ENCODE data around the gene TEX29.

Gene TEX29

DNA sequence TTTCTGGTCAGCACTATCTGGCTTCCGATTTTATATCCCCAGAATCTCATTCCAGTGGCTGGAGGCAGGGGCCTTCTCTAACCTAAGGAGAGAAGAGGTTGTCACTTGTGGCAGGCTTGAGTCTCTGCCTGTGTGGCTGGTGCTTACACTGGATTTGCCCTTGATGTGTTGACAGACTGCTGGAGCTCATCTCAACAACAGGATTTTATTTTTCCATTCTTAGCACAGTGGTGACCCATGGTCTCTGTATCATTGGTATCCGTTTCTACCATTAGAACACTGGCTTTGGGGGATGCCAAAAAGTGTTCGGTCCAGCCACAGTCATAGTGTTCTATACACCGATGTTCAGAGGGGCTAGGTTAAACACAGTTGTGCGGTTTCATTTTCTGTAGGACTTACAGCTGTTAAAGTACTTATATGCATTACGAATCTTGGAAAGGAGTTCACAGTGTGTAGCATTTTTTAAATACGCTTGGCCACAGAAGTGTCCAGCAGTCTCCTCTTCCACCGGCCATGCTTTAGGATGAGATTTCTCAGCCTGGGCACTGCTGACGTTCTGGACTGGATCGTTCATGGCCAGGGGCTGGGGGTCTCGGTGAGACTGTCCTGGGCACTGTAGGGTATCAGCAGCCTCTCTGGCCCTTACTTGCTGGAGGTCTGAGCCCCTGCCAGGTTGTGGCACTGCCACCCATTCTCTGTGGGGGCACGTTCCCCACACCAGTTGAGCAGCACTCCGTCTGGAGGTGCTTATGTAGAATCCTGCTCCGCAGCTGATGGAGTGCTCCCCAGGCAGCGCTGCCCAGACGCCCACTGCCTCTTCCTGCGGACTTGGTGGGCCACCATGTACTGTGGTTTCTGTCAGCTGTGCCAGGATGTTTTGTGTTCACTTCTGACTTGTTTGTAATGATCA lies 41.4 kb upstream of the TEX29 start:
- Histone ChIP-seq H2AFZ (ENCODE audit: low read depth, low read length, severe bottlenecking) (no peak overlapping the region), H4K20me1 (ENCODE audit: low read depth, low read length) (no peaks in the 10 kb centered on the region)

DNA sequence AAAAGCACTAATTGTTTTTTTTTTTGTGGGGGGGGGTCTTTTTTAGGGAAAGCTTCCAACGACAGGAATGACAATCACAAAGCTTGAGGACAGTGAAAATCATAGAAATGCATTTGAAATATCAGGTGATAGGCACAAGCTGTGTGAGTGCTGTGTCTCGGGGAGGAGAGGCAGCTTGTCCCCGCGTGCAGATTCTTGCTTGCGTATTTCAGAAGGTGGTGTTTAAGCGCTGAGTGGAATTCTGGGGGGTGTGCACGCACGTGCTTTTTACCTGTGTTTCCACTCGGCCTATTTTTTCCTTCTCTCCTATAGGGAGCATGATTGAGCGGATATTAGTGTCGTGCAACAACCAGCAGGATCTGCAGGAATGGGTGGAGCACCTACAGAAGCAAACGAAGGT lies 40.2 kb upstream of the TEX29 start:
- H3K9me3 ChIP-seq (ENCODE audit: insufficient read depth, low read length) = no peaks in the 10 kb centered on the region
- H3K27ac ChIP-seq (ENCODE audit: low read depth, low read length) = no peak overlapping the region
- H3K4me3 ChIP-seq (ENCODE audit: insufficient read depth, low read length, poor library complexity, severe bottlenecking) = no peak overlapping the region
- no peaks in the 10 kb centered on the region for H3F3A ChIP-seq (ENCODE audit: insufficient read depth)
- TF ChIP-seq, protein P1, sequence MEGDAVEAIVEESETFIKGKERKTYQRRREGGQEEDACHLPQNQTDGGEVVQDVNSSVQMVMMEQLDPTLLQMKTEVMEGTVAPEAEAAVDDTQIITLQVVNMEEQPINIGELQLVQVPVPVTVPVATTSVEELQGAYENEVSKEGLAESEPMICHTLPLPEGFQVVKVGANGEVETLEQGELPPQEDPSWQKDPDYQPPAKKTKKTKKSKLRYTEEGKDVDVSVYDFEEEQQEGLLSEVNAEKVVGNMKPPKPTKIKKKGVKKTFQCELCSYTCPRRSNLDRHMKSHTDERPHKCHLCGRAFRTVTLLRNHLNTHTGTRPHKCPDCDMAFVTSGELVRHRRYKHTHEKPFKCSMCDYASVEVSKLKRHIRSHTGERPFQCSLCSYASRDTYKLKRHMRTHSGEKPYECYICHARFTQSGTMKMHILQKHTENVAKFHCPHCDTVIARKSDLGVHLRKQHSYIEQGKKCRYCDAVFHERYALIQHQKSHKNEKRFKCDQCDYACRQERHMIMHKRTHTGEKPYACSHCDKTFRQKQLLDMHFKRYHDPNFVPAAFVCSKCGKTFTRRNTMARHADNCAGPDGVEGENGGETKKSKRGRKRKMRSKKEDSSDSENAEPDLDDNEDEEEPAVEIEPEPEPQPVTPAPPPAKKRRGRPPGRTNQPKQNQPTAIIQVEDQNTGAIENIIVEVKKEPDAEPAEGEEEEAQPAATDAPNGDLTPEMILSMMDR (IDR thresholded peaks at IDR 0.05; ENCODE audit: insufficient read depth, low read length, poor library complexity, severe bottlenecking) = no peak
- no peak for TF ChIP-seq EZH2phosphoT487 (conservative IDR thresholded peaks at IDR 0.05; ENCODE audit: low read length)
- no peaks in the 10 kb centered on the region for H4K20me1 ChIP-seq (ENCODE audit: low read depth, low read length)
- H3K27me3 ChIP-seq (ENCODE audit: low read length) = no peaks in the 10 kb centered on the region
- H3K9me2 ChIP-seq (replicated peaks; ENCODE audit: insufficient read depth, low read length) = no peaks in the 10 kb centered on the region
- no peak overlapping the region for H3K4me2 ChIP-seq (ENCODE audit: low read depth, low read length, poor library complexity, severe bottlenecking)
- no peak overlapping the region for H2AFZ ChIP-seq (ENCODE audit: low read depth, low read length, severe bottlenecking)
- no peaks in the 10 kb centered on the region for H3K79me2 ChIP-seq (ENCODE audit: insufficient read depth, low read length)
- H3K36me3 ChIP-seq (ENCODE audit: low read length) = peaks cover 20% of the 10 kb centered on the region; the same call in 1 of the 2 replicates
- H3K9ac ChIP-seq (ENCODE audit: low read length) = no peak overlapping the region

More for the DNA sequence above, 41.4 kb upstream of the TEX29 start:
- TF ChIP-seq, protein P1 (IDR thresholded peaks at IDR 0.05; ENCODE audit: insufficient read depth, low read length, poor library complexity, severe bottlenecking) = no peak
- no peak for TF ChIP-seq EZH2phosphoT487 (conservative IDR thresholded peaks at IDR 0.05; ENCODE audit: low read length)
- Histone ChIP-seq H3K36me3 (ENCODE audit: low read length) (peaks cover 20% of the 10 kb centered on the region; the same call in 1 of the 2 replicates), H3K27me3 (ENCODE audit: low read length) (no peaks in the 10 kb centered on the region), H3K9ac (ENCODE audit: low read length) (no peak overlapping the region), H3F3A (ENCODE audit: insufficient read depth) (0 out of 2 replicates have a peak, but pooled peaks cover 3% of the 10 kb centered on the region), H3K9me3 (ENCODE audit: insufficient read depth, low read length) (no peaks in the 10 kb centered on the region), H3K27ac (ENCODE audit: low read depth, low read length) (no peak overlapping the region), H3K9me2 (replicated peaks; ENCODE audit: insufficient read depth, low read length) (no peaks in the 10 kb centered on the region), H3K4me3 (ENCODE audit: insufficient read depth, low read length, poor library complexity, severe bottlenecking) (no peak overlapping the region), H3K4me2 (ENCODE audit: low read depth, low read length, poor library complexity, severe bottlenecking) (no peak overlapping the region), H3K79me2 (ENCODE audit: insufficient read depth, low read length) (no peaks in the 10 kb centered on the region)

DNA sequence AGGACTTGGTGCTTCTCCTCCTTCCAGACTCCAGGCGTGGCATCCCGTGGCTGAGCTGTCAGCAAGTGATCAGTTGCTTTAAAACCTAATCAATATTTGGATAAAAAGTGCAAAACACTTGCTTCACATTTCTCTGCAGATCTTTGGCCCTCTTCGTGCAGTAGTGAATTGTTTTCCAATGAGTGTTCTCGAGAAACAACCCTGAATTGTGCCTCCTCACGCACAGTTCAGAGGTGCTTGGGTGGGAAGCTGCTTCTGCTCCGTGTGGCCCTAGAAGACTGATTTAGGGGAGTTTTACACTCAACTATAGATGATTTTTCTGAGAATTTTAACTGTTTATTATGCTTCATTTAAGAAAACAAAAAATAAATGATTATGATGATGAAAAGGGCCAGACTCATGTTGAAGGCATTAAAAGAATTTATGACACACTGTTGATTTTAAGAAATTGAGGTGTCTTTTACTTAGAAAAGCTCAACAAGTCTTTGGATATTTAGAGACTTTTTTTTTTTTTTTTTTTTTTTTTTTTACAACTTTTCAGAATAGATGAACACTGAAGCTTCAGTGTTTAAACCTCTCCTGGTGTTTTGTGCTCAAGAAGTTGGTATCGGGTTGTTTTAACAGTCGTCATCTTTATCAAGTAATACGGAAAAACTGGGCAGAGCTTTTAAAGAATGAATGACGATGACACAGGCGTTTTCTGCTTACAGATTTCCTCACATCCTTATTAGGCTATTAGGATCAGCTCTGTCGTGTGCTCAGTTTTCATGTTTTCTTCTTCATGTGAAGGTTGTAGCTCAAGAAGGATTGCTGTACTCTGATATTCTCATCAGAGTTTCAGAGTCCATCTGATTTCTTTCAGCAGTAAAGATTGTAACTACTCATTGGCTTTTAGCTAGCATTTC lies 39.5 kb upstream of the TEX29 start:
- H3K9me3 ChIP-seq (ENCODE audit: insufficient read depth, low read length) = no peaks in the 10 kb centered on the region
- H3K9ac ChIP-seq (ENCODE audit: low read length) = no peak overlapping the region
- H3K27me3 ChIP-seq (ENCODE audit: low read length) = no peaks in the 10 kb centered on the region
- no peak overlapping the region for H2AFZ ChIP-seq (ENCODE audit: low read depth, low read length, severe bottlenecking)
- no peaks in the 10 kb centered on the region for H4K20me1 ChIP-seq (ENCODE audit: low read depth, low read length)
- no peak overlapping the region for H3K27ac ChIP-seq (ENCODE audit: low read depth, low read length)
- H3K36me3 ChIP-seq (ENCODE audit: low read length) = peaks cover 20% of the 10 kb centered on the region; the same call in 1 of the 2 replicates
- H3K9me2 ChIP-seq (replicated peaks; ENCODE audit: insufficient read depth, low read length) = no peaks in the 10 kb centered on the region
- TF ChIP-seq EZH2phosphoT487 (conservative IDR thresholded peaks at IDR 0.05; ENCODE audit: low read length) = no peak
- TF ChIP-seq, protein P1 (IDR thresholded peaks at IDR 0.05; ENCODE audit: insufficient read depth, low read length, poor library complexity, severe bottlenecking) = no peak
- H3K79me2 ChIP-seq (ENCODE audit: insufficient read depth, low read length) = no peaks in the 10 kb centered on the region
- no peak overlapping the region for H3K4me2 ChIP-seq (ENCODE audit: low read depth, low read length, poor library complexity, severe bottlenecking)
- H3F3A ChIP-seq (ENCODE audit: insufficient read depth) = no peaks in the 10 kb centered on the region
- no peak overlapping the region for H3K4me3 ChIP-seq (ENCODE audit: insufficient read depth, low read length, poor library complexity, severe bottlenecking)

Data from SU-DHL-6 (cell line).